CD4-positive, alpha-beta T cell treated with Interleukin-12 subunit alpha and Interleukin-12 subunit beta, for 1 hour (primary cell): ENCODE measurements around the gene COPS4.
A peak's percentile ranks its signal among the peaks of the same experiment; 100 is the strongest.
"Not testable (repeated sequence)": the region's sequence is repeated elsewhere in the genome, so short reads cannot be mapped to it uniquely, and the experiment has no call there.

Source experiments
- DNase-seq: peaks from one replicate; pipeline ENCODE4 v3.0.0-alpha.2; 2020

Gene COPS4

GRCh38 chr4:83089410-83090157, 54.6 kb downstream of the COPS4 start:
- no peak for DNase-seq

GRCh38 chr4:83093060-83093640, 58.2 kb downstream of the COPS4 start:
- no peak for DNase-seq

- DNase-seq, result no peak
Measured at GRCh38 chr4:83096397-83096796, 61.4 kb downstream of the COPS4 start.

- DNase-seq, result no peak
Measured at GRCh38 chr4:83104991-83105390, 70.0 kb downstream of the COPS4 start.

GRCh38 chr4:83107631-83108030, 72.6 kb downstream of the COPS4 start:
- no peak for DNase-seq

- peak; percentile 35 for DNase-seq
Measured at GRCh38 chr4:83108101-83108861, 73.3 kb downstream of the COPS4 start.

- DNase-seq, result peak; percentile 38
Measured at GRCh38 chr4:83109480-83110222, 74.7 kb downstream of the COPS4 start.

GRCh38 chr4:83110223-83110945, 75.4 kb downstream of the COPS4 start:
- peak; percentile 85 for DNase-seq

- no peak for DNase-seq
Measured at GRCh38 chr4:83110970-83111750, 76.2 kb downstream of the COPS4 start.

GRCh38 chr4:83111751-83112141, 76.8 kb downstream of the COPS4 start:
- not testable (repeated sequence) for DNase-seq

- no peak for DNase-seq
Measured at GRCh38 chr4:83112231-83112630, 77.2 kb downstream of the COPS4 start.

GRCh38 chr4:83112678-83113428, 77.9 kb downstream of the COPS4 start:
- peak; percentile 33 for DNase-seq

- no peak for DNase-seq
Measured at GRCh38 chr4:83113429-83113786, 78.4 kb downstream of the COPS4 start.

- peak; percentile 77 for DNase-seq
Measured at GRCh38 chr4:83114576-83114975, 79.6 kb downstream of the COPS4 start, which contains the start of gene PLAC8. TSS of gene PLAC8 (minus strand) at chr4:83114729. CDS start at chr4:83107921, 6,808 bp downstream.

- DNase-seq, result no peak
Measured at GRCh38 chr4:83115000-83115399, 80.0 kb downstream of the COPS4 start.

GRCh38 chr4:83115656-83116285, 80.8 kb downstream of the COPS4 start:
- DNase-seq, result no peak

GRCh38 chr4:83118869-83119268, 83.9 kb downstream of the COPS4 start:
- no peak for DNase-seq

- DNase-seq, result no peak
Measured at GRCh38 chr4:83121246-83121645, 86.3 kb downstream of the COPS4 start.

GRCh38 chr4:83124111-83124780, 89.3 kb downstream of the COPS4 start:
- no peak for DNase-seq
